GM12892 (cell line): Measurements from ENCODE around the gene TSC22D4.
"Not testable (repeated sequence)": the region's sequence is repeated elsewhere in the genome, so short reads cannot be mapped to it uniquely, and the experiment has no call there.

Source experiments
- DNase-seq: peaks from one replicate; pipeline ENCODE4 v3.0.0; 2011; ENCODE audit not compliant: insufficient read length
- FAIRE-seq: peaks from 2 replicates; lab custom pipeline; 2011; peaks lifted over from hg19 to GRCh38; lab: Jason Lieb, UNC
- POLR2A ChIP-seq: IDR thresholded peaks from 2 replicates; pipeline ENCODE4 v1.6.1; 2011; ENCODE audit warnings: low read depth, low read length, control low read depth
- POLR2AphosphoS5 ChIP-seq: IDR thresholded peaks from 2 replicates; pipeline ENCODE4 v1.6.1; 2011; ENCODE audit warnings: low read depth, low read length, control low read depth
- TAF1 ChIP-seq: IDR thresholded peaks from 2 replicates; pipeline ENCODE4 v1.6.1; 2011; ENCODE audit warnings: low read depth, mild to moderate bottlenecking, control low read depth, low read length, borderline replicate concordance

The TSC22D4 gene

GRCh38 chr7:100465702-100466311 lies 13.2 kb downstream of the TSC22D4 start:
- TF ChIP-seq POLR2A (no peak), TAF1 (no peak), POLR2AphosphoS5 (no peak)
- DNase-seq (no peak), FAIRE-seq (no peak)

GRCh38 chr7:100465299-100465698 lies 13.7 kb downstream of the TSC22D4 start:
- DNase-seq (no peak), FAIRE-seq (no peak)
- TF ChIP-seq TAF1 (no peak), POLR2A (no peak), POLR2AphosphoS5 (no peak)

GRCh38 chr7:100464791-100465190 lies 14.2 kb downstream of the TSC22D4 start:
- TF ChIP-seq POLR2AphosphoS5 (no peak), POLR2A (no peak), TAF1 (no peak)
- FAIRE-seq (no peak), DNase-seq (no peak)

- no peak for TF ChIP-seq POLR2AphosphoS5
- no peak for TF ChIP-seq POLR2A
- no peak for DNase-seq
- no peak for FAIRE-seq
These were observed 14.8 kb downstream of the TSC22D4 start, which contains the start of gene SPACDR for GRCh38 chr7:100464210-100464660. Gene SPACDR (minus strand): TSS chr7:100464260. CDS start chr7:100464025, 235 bp downstream.

- no peak for FAIRE-seq
- no peak for TF ChIP-seq TAF1
- TF ChIP-seq POLR2A, result no peak
- TF ChIP-seq POLR2AphosphoS5, result no peak
These were observed 22.0 kb downstream of the TSC22D4 start for GRCh38 chr7:100457033-100457432.

GRCh38 chr7:100456562-100456961 lies 22.5 kb downstream of the TSC22D4 start:
- DNase-seq (no peak), FAIRE-seq (no peak)
- TF ChIP-seq POLR2A (no peak), TAF1 (no peak), POLR2AphosphoS5 (no peak)

More at GRCh38 chr7:100457033-100457432, 22.0 kb downstream of the TSC22D4 start:
- DNase-seq, result no peak

GRCh38 chr7:100455206-100455605 lies 23.8 kb downstream of the TSC22D4 start:
- DNase-seq (no peak), FAIRE-seq (no peak)
- TF ChIP-seq TAF1 (no peak), POLR2A (no peak), POLR2AphosphoS5 (no peak)

GRCh38 chr7:100453854-100454253 lies 25.2 kb downstream of the TSC22D4 start:
- not testable (repeated sequence) for FAIRE-seq, DNase-seq

- FAIRE-seq (no peak), DNase-seq (no peak)
- TF ChIP-seq POLR2A (no peak), TAF1 (no peak), POLR2AphosphoS5 (no peak)
These were observed 26.5 kb downstream of the TSC22D4 start for GRCh38 chr7:100452513-100452912.

GRCh38 chr7:100449190-100449795 lies 29.7 kb downstream of the TSC22D4 start:
- FAIRE-seq (no peak), DNase-seq (no peak)
- TF ChIP-seq POLR2AphosphoS5, result no peak
- no peak for TF ChIP-seq TAF1
- no peak for TF ChIP-seq POLR2A

- DNase-seq, FAIRE-seq: not testable (repeated sequence)
These were observed 31.7 kb downstream of the TSC22D4 start for GRCh38 chr7:100447363-100447762.

GRCh38 chr7:100446040-100446439 lies 33.0 kb downstream of the TSC22D4 start:
- DNase-seq (no peak), FAIRE-seq (no peak)
- TF ChIP-seq TAF1, result no peak
- no peak for TF ChIP-seq POLR2AphosphoS5
- TF ChIP-seq POLR2A, result no peak
